Measurements from ENCODE around the gene FGF22. TPM values are rescaled to one million over a fixed set of nuclear protein-coding genes. Genes with fewer than 3 reads are reported as not detected.

The FGF22 gene
- total and polyA plus RNA-seq, 2 of the 13 experiments (the other 11 are each of a cell fraction or from before 2014, with no cell fraction given): 0.24 TPM; not detected in 1

DNA sequence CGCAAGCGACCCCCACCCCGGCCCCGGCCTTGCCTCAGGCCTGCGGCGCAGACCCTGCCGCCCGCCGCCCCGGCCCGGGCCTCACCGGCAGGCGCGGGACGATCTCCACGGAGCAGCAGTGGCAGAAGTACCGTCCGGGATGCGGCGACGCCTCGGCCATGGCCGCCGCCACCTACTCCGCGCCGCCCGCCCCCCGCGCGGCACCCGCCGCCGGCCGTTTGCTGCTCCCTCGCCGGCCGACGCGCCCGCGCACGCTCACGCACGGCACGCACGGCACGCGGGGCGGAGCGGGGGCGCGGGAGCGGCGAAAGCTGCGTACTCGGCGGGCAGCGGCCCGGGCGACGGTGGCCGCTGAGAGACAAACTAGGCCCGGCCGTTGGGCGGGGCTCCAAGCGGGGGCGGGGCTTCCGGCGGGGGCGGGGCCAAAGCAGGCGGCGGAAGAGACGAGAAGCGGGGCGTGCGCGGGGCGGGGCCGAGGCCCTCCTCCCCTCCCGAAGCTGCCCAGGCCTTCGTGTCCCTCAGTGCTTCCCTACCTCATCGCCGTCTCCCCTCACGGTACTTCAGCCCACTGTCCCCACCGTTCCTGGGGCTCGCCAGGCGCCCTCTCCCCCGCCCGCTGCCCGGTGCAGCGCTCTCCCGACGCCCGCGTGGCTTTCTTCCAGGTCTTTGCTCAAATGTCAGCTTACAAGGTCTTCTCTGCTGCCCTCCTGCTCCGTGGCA lies 23.4 kb downstream of the FGF22 start, which contains the start of gene RNF126 (continued):
- TF ChIP-seq HDAC1 (CRISPR knock-in tag; IDR thresholded peaks at IDR 0.05): peak; percentile 77; the same call in 1 of the 2 replicates
- peak; percentile 79; the same call in 1 of the 2 replicates for TF ChIP-seq ZNF563 (CRISPR knock-in tag; IDR thresholded peaks at IDR 0.05)
- peak; percentile 74; the same call in 1 of the 2 replicates for TF ChIP-seq ZNF441 (CRISPR knock-in tag; IDR thresholded peaks at IDR 0.05; ENCODE audit: borderline replicate concordance)
- TF ChIP-seq, protein P1, sequence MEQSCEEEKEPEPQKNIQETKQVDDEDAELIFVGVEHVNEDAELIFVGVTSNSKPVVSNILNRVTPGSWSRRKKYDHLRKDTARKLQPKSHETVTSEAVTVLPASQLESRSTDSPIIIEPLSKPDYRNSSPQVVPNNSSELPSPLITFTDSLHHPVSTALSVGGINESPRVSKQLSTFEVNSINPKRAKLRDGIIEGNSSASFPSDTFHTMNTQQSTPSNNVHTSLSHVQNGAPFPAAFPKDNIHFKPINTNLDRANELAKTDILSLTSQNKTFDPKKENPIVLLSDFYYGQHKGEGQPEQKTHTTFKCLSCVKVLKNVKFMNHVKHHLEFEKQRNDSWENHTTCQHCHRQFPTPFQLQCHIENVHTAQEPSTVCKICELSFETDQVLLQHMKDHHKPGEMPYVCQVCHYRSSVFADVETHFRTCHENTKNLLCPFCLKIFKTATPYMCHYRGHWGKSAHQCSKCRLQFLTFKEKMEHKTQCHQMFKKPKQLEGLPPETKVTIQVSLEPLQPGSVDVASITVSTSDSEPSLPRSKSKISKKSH (CRISPR knock-in tag; IDR thresholded peaks at IDR 0.05; ENCODE audit: borderline replicate concordance): no peak
- TF ChIP-seq SAP130 (CRISPR knock-in tag; IDR thresholded peaks at IDR 0.05; ENCODE audit: low read depth): peak; percentile 84
- TF ChIP-seq BORCS8-MEF2B (CRISPR knock-in tag; IDR thresholded peaks at IDR 0.05): 0 out of 2 replicates have a peak, but pooled peaks have one; percentile 5
- TF ChIP-seq, protein P2, sequence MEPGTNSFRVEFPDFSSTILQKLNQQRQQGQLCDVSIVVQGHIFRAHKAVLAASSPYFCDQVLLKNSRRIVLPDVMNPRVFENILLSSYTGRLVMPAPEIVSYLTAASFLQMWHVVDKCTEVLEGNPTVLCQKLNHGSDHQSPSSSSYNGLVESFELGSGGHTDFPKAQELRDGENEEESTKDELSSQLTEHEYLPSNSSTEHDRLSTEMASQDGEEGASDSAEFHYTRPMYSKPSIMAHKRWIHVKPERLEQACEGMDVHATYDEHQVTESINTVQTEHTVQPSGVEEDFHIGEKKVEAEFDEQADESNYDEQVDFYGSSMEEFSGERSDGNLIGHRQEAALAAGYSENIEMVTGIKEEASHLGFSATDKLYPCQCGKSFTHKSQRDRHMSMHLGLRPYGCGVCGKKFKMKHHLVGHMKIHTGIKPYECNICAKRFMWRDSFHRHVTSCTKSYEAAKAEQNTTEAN (CRISPR knock-in tag; conservative IDR thresholded peaks at IDR 0.05): 0 out of 2 replicates have a peak, but pooled peaks have one; percentile 18
- TF ChIP-seq ZNF737 (CRISPR knock-in tag; IDR thresholded peaks at IDR 0.05; ENCODE audit: borderline replicate concordance): no peak
- peak; percentile 100 for TF ChIP-seq ZNF10 (CRISPR knock-in tag; IDR thresholded peaks at IDR 0.05; ENCODE audit: borderline replicate concordance, low read depth)
- TF ChIP-seq CHD2 (IDR thresholded peaks at IDR 0.05; ENCODE audit: low read depth, low read length): no peak
- peak; percentile 92 for TF ChIP-seq ZNF672 (CRISPR knock-in tag; IDR thresholded peaks at IDR 0.05)
- TF ChIP-seq SMAD1 (CRISPR knock-in tag; IDR thresholded peaks at IDR 0.05; ENCODE audit: borderline replicate concordance, low read depth): no peak
- TF ChIP-seq ZBTB3 (CRISPR knock-in tag; IDR thresholded peaks at IDR 0.05; ENCODE audit: borderline replicate concordance, low read depth): no peak
- 0 out of 2 replicates have a peak, but pooled peaks have one; percentile 19 for TF ChIP-seq PITX1 (CRISPR knock-in tag; IDR thresholded peaks at IDR 0.05)
- TF ChIP-seq ZNF160 (CRISPR knock-in tag; IDR thresholded peaks at IDR 0.05): peak; percentile 32; the same call in 1 of the 2 replicates
- TF ChIP-seq, protein P3, sequence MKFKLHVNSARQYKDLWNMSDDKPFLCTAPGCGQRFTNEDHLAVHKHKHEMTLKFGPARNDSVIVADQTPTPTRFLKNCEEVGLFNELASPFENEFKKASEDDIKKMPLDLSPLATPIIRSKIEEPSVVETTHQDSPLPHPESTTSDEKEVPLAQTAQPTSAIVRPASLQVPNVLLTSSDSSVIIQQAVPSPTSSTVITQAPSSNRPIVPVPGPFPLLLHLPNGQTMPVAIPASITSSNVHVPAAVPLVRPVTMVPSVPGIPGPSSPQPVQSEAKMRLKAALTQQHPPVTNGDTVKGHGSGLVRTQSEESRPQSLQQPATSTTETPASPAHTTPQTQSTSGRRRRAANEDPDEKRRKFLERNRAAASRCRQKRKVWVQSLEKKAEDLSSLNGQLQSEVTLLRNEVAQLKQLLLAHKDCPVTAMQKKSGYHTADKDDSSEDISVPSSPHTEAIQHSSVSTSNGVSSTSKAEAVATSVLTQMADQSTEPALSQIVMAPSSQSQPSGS (CRISPR knock-in tag; IDR thresholded peaks at IDR 0.05): peak; percentile 47; the same call in 1 of the 2 replicates
- TF ChIP-seq KLF16 (CRISPR knock-in tag; IDR thresholded peaks at IDR 0.05): 0 out of 4 replicates have a peak, but pooled peaks of 1 of the 2 experiments have one; percentile 34
- TF ChIP-seq NONO (IDR thresholded peaks at IDR 0.05): no peak
- peak; percentile 69 for TF ChIP-seq NONO (CRISPR knock-in tag; conservative IDR thresholded peaks at IDR 0.05)
- TF ChIP-seq SAFB2 (CRISPR knock-in tag; IDR thresholded peaks at IDR 0.05; ENCODE audit: borderline replicate concordance, low read depth): 0 out of 2 replicates have a peak, but pooled peaks have one; percentile 31
- TF ChIP-seq, protein P4, sequence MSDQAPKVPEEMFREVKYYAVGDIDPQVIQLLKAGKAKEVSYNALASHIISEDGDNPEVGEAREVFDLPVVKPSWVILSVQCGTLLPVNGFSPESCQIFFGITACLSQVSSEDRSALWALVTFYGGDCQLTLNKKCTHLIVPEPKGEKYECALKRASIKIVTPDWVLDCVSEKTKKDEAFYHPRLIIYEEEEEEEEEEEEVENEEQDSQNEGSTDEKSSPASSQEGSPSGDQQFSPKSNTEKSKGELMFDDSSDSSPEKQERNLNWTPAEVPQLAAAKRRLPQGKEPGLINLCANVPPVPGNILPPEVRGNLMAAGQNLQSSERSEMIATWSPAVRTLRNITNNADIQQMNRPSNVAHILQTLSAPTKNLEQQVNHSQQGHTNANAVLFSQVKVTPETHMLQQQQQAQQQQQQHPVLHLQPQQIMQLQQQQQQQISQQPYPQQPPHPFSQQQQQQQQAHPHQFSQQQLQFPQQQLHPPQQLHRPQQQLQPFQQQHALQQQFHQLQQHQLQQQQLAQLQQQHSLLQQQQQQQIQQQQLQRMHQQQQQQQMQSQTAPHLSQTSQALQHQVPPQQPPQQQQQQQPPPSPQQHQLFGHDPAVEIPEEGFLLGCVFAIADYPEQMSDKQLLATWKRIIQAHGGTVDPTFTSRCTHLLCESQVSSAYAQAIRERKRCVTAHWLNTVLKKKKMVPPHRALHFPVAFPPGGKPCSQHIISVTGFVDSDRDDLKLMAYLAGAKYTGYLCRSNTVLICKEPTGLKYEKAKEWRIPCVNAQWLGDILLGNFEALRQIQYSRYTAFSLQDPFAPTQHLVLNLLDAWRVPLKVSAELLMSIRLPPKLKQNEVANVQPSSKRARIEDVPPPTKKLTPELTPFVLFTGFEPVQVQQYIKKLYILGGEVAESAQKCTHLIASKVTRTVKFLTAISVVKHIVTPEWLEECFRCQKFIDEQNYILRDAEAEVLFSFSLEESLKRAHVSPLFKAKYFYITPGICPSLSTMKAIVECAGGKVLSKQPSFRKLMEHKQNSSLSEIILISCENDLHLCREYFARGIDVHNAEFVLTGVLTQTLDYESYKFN (CRISPR knock-in tag; conservative IDR thresholded peaks at IDR 0.05): peak; percentile 15; the same call in 1 of the 2 replicates
